ENCODE results near the gene TEX44.

The TEX44 gene

DNA sequence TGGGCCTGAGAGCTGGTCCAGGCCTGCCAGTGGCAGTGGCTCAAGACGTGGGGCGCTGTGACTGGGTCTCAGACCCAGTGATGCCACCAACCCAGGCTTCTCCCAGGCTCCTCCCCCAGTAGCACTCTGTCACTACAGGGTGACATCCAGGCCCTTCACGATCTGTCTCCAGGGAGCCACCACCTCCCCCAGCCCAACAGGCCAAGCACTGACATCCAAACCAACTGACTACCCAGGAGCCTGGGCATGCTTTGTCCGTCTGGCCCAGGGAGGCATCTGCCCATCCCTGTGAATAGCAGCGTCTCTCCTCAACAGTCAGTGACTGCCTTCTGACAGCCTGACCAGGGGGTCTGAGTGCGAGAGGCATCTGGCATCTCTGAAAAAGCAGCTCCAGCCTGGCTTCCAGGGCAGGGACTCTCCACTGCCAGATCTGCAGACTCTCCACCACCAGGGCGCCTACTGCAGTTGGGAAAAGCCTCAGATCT, 13.0 kb downstream of the TEX44 start:
- H3K4me1 Mint-ChIP-seq: peaks cover 15% of the 10 kb centered on the region
- no peaks in the 10 kb centered on the region for H3K9me3 Mint-ChIP-seq
- H3K4me3 Mint-ChIP-seq: peak overlapping the region; percentile 67
- ATAC-seq (ENCODE audit: low read depth) (no peak), DNase-seq (ENCODE audit: low spot score in 2 of 2) (no peak)
- no peaks in the 10 kb centered on the region for H3K36me3 Mint-ChIP-seq
- H3K27me3 Mint-ChIP-seq: no peaks in the 10 kb centered on the region
- peak overlapping the region; percentile 97 for H3K27ac Mint-ChIP-seq

DNA sequence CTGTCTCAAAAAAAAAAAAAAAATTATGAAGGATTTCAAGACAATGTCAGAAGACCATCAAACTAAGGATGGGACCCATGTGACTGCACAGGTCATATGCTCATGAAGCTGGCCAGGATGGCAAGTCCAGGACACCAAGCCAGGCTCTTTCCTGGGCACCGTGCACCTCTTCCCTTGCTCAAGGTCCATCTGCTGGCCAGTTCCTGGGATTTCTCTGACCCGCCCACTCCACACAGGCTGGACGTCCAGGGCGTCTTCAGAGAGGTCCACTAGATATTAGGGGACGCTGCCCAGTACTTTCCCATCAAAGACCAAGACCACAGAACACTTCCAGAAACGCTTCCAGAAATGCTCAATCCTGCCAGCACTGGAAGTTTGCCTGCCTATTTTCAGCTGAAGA, 14.3 kb downstream of the TEX44 start:
- ATAC-seq (ENCODE audit: low read depth) (no peak), DNase-seq (ENCODE audit: low spot score in 2 of 2) (no peak)
- no peaks in the 10 kb centered on the region for H3K27me3 Mint-ChIP-seq
- H3K4me3 Mint-ChIP-seq: no peak overlapping the region
- H3K4me1 Mint-ChIP-seq: peaks cover 15% of the 10 kb centered on the region
- H3K9me3 Mint-ChIP-seq: no peaks in the 10 kb centered on the region
- no peaks in the 10 kb centered on the region for H3K36me3 Mint-ChIP-seq
- peak overlapping the region; percentile 97 for H3K27ac Mint-ChIP-seq

DNA sequence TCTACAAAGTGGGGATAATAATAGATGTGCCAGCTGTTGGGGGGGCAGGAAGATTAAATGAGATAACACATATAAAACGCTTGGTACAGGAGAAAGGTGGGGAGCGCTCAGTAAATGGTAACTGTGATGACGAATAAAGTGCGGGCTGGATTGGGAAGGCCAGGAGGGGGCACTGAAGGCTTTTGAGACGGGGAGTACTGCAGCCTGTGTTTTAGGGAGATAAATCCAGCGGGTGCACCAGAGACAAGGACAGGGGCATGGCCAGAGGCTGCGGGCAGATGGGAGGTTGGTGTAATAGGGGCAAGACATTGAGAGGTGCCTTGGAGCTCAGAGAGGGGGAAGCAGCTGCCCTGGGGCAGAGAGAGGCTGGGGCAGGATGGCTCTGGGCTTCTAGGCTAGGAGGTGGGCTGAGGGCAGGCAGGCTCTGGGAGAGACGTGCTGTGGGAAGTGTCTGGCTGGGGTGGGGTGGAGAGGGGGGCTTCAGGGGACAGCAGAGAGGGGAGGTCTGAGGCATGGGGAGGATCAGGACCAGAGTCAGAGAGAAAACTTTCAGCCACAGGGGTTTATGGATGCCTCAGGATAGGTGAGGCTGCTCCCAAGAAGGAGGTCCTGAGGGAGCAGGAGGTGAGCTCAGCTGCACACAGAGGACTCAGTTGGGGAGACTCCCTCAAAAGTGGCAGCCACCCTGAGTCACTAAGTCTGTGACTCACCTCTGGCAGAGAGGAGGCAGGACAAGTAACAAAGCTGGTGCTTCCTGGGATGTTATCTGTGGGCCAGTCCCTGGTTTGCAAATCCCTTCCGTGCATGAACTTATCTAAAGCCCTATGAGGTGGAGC, 18.8 kb downstream of the TEX44 start:
- Mint-ChIP-seq H3K27ac (peak overlapping the region; percentile 97), H3K4me1 (peaks cover 25% of the 10 kb centered on the region), H3K4me3 (no peak overlapping the region), H3K9me3 (no peaks in the 10 kb centered on the region), H3K36me3 (no peaks in the 10 kb centered on the region), H3K27me3 (no peaks in the 10 kb centered on the region)
- DNase-seq (ENCODE audit: low spot score in 2 of 2): no peak
- no peak for ATAC-seq (ENCODE audit: low read depth)

DNA sequence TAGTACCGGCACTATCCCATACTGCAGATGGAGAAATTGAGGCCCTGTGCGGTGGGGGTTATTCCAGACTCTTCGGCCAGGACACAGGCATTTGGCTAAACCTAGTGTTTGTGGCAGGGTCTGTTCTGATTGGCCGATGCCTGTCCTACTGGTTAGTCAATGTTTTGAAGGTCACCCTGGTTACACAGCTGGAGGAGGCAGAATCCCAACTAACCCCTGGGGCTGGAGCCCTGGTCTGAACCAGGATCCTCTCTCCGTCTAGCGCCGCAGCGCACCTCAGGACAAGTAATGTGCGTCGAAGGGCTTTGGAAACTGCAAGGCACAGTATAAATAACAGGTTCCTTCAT, 19.4 kb downstream of the TEX44 start:
- H3K36me3 Mint-ChIP-seq: no peaks in the 10 kb centered on the region
- H3K9me3 Mint-ChIP-seq: no peaks in the 10 kb centered on the region
- H3K4me3 Mint-ChIP-seq: no peak overlapping the region
- no peaks in the 10 kb centered on the region for H3K27me3 Mint-ChIP-seq
- H3K27ac Mint-ChIP-seq: peak overlapping the region; percentile 97
- ATAC-seq (ENCODE audit: low read depth) (no peak), DNase-seq (ENCODE audit: low spot score in 2 of 2) (no peak)
- peaks cover 26% of the 10 kb centered on the region for H3K4me1 Mint-ChIP-seq

DNA sequence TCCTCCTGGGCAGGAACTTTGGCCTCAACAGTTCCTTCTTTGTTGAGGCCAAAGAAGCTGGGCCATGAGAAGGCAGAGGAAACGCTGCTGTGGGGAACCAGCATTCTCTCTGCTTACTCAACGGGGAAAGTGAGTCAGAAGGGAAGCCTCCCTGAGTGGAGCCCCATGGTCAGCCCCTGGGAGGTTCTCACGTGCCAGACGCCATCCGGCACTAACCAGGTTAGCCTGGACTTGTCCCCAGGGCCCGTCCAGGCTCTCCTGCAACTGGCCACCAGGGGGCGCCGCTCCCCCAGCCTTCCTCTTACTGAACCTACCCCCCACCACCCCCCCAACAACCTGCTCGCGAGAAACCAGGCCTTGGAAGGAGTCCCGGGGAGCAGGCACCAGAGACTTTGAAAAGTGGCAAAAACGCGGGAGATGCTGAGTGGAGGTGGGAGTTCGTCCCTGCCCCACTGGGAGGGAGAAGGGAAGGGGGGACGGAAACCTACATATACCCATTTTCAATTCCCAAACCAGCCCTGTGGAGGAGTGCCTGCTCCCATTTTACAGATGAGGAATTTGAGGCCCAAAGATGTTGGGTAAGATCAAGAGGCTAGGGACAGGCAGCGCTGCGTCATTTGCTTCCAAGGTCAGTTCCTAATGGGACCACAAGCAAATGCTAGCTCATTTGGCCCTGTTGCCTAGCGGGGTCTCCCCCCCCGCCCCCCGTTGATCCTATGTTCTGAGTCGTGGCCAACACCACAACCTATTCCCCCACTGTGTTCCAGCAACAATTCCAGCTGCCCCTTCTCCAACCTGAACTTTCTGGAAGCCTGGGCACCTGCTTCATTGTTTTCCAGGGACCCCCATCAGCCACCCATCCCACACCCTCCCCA, 20.0 kb downstream of the TEX44 start:
- H3K27me3 Mint-ChIP-seq: no peaks in the 10 kb centered on the region
- H3K9me3 Mint-ChIP-seq: no peaks in the 10 kb centered on the region
- DNase-seq (ENCODE audit: low spot score in 2 of 2): peak; percentile 93 to 94
- peak overlapping the region; percentile 87 for H3K4me3 Mint-ChIP-seq
- peaks cover 26% of the 10 kb centered on the region for H3K4me1 Mint-ChIP-seq
- no peaks in the 10 kb centered on the region for H3K36me3 Mint-ChIP-seq
- peak; percentile 44 for ATAC-seq (ENCODE audit: low read depth)
- H3K27ac Mint-ChIP-seq: peak overlapping the region; percentile 97

DNA sequence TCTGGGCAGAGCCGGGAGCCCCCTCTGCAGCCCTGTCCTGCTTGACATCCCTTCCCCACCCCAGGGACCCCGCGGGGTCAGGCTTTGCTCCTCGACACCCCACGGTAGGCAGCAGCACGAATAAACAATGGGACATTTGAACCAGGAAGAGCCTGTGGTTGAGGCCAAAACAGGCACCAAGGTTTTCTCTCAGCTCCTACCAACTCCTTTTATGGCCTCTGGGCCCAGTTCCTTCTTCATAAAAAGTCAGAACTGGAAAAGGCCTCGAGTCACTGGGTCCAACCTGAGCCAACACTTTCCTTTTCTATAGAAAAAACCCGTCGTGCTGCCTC, 20.6 kb downstream of the TEX44 start:
- DNase-seq (ENCODE audit: low spot score in 2 of 2) (no peak), ATAC-seq (ENCODE audit: low read depth) (no peak)
- Mint-ChIP-seq H3K9me3 (no peaks in the 10 kb centered on the region), H3K36me3 (no peaks in the 10 kb centered on the region), H3K4me3 (peak overlapping the region; percentile 87), H3K27ac (peak overlapping the region; percentile 97), H3K27me3 (no peaks in the 10 kb centered on the region), H3K4me1 (peaks cover 26% of the 10 kb centered on the region)

DNA sequence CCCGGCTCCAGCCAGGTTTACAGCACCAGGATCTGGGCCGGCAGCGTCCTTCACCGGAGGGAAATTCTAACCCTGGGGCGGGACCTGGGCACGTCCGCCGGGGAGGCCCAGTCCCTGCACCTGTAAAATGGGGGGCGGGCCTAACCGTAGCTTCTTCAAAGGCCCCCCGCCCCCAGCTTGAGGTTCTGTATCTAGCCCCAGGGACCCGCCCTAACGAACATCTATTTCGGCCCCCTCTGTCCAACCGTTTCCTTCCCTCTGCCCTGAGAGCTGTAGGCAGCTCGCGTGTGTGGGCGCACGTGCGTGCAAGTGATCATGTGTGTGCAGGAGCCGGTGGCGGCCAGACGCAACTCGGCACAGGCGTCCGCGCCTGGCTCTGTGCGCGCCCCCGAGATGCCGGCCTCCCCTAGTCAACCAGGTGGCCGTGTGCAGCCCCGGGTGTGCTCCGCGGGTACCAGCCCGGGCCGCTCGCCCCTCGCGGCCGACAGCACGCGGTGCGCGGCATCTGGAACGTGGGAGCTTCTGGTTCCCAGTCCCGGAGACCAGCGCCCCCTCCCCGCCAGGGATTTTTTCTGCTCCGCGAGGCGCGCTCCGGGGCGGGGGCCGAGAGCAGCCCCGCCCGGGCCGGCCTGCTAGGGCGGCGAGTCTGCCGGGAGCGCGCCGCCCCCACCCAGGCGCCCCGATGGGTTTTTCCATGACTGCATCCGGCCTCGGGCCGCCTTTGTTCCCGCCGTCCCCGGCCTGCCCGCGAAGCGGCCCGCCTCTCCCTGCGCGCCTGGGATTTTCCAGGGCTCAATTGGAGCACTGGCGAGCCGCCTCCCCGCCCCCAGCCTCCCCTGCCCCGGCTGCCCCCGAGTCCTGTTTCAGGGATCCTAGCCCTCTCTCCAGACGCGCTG, 21.2 kb downstream of the TEX44 start:
- Mint-ChIP-seq H3K9me3 (no peaks in the 10 kb centered on the region), H3K36me3 (no peaks in the 10 kb centered on the region), H3K4me1 (peaks cover 26% of the 10 kb centered on the region), H3K4me3 (peak overlapping the region; percentile 93), H3K27me3 (no peaks in the 10 kb centered on the region), H3K27ac (peak overlapping the region; percentile 97)
- peak; percentile 81 for DNase-seq (ENCODE audit: low spot score in 2 of 2)
- ATAC-seq (ENCODE audit: low read depth): peak; percentile 76

DNA sequence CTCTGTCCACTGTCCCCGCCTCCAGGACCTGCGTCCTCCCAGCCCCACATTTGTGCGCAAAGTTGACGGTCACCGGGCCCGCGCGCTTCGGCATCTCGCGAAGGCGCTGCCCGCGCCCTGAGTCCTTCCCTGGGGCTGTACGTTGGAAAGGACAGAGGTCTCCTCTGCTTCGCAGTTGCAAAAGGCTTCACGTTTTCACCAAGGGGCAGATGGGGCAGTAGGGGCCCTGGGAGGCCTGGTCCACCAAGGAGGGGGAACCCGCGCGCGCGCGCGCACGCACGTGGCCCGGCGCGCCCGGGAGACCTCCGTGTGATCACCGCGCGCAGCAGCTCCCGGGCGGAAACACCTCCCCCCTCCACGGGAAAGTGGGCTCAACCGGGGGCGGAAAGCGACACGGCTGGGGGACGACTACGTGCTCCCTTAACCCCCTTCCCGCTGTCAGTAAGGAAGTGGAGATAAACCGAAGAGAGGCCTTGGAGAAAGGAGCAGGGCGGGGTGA, 21.9 kb downstream of the TEX44 start:
- peaks cover 26% of the 10 kb centered on the region for H3K4me1 Mint-ChIP-seq
- H3K27me3 Mint-ChIP-seq: no peaks in the 10 kb centered on the region
- peak; percentile 44 to 65 for DNase-seq (ENCODE audit: low spot score in 2 of 2)
- no peaks in the 10 kb centered on the region for H3K36me3 Mint-ChIP-seq
- H3K4me3 Mint-ChIP-seq: peak overlapping the region; percentile 93
- no peak for ATAC-seq (ENCODE audit: low read depth)
- no peaks in the 10 kb centered on the region for H3K9me3 Mint-ChIP-seq
- peak overlapping the region; percentile 97 for H3K27ac Mint-ChIP-seq

DNA sequence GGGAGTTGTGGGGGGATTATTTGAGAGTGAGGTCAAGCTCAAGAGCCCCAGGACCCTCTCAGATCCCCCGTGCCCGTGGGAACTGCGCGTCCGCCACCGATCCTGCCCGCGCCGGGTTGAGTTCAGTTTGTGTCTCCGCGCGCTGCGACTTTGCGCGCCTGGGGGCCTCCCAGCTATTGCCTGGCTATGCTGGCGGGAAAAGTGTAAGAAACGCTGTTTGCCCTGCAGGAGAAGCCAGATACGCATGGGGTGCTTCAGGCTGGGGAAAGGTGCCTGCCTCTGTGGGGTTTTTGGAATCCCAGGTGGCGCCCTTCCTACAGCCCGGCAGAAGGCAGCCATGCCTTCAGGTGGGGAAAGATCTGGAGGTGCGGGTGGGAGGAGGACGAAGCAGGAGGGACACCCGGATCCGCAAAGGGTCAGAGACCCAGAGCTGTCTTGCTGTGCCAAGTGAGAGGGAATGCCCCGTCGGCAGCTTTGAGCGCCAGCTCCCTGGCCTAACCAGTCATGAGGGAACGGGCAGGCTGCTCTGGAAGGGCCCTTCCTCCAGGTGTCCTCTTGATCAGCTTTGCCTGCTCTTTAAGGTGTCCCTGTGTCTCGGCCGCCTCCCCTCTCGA, 22.5 kb downstream of the TEX44 start:
- no peaks in the 10 kb centered on the region for H3K9me3 Mint-ChIP-seq
- H3K27ac Mint-ChIP-seq: peak overlapping the region; percentile 97
- H3K27me3 Mint-ChIP-seq: no peaks in the 10 kb centered on the region
- ATAC-seq (ENCODE audit: low read depth): no peak
- peaks cover 26% of the 10 kb centered on the region for H3K4me1 Mint-ChIP-seq
- DNase-seq (ENCODE audit: low spot score in 2 of 2): peak in 1 of 2 donors; percentile 21
- no peaks in the 10 kb centered on the region for H3K36me3 Mint-ChIP-seq
- peak overlapping the region; percentile 93 for H3K4me3 Mint-ChIP-seq

DNA sequence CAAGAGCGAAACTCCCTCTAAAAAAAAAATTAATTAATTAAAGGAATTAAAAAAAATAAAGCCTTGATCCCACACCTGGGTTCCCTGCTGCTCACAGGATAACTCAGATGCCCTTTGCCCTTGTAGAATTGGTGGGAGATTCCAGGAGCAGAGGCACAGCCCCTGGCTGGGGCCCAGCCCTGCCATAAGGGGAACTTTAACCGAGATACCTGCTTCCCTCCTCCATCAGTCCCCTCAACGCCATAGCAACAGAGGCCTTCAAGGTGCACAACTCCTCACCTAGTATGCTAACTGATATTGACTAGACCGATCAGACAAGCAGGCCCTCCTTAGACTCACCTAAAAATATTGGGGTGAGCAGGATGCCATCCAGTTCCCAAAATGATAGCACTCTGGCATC, 23.6 kb downstream of the TEX44 start:
- Mint-ChIP-seq H3K4me1 (peaks cover 23% of the 10 kb centered on the region), H3K27me3 (no peaks in the 10 kb centered on the region), H3K36me3 (no peaks in the 10 kb centered on the region), H3K4me3 (peak overlapping the region; percentile 25), H3K9me3 (no peaks in the 10 kb centered on the region), H3K27ac (peak overlapping the region; percentile 80)
- DNase-seq (ENCODE audit: low spot score in 2 of 2) (no peak), ATAC-seq (ENCODE audit: low read depth) (no peak)

DNA sequence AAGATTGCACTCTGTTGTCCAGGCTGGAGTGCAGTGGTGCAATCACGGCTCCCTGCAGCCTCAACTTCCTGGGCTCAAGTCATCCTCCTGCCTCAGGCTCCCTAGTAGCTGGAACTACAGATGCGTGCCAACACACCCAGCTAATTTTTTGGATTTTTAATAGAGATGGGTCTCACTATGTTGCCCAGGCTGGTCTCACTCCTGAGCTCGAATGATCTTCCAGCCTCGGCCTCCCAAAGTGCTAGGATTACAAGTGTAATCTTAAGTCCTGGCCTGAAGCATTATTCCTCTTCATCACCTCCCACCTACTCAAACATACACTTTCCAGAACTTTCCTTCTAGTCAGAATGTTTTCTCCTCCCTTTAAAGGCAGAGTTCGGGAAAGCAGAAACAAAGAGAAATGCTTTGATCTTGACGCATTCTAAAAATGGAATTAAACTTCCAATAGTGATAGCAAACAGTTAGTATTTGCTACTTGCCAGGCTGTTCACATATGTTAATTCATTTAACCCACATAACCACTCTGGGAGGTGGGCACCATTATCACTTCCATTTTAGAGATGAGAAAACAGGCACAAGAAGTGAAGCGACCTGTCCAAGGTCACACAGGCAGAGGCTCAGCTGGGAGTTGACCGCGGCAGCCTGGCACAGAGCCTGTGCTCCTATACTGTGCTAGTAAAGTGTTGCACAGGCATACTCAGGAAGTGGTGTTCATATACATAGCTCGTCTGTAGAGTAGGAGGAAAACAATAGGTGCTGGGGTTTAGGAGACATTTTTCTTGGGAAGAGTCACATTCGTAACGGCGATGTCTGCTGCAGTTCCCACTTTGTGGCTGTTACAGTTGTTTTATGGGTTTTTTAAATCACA, 24.6 kb downstream of the TEX44 start:
- H3K27ac Mint-ChIP-seq: peak overlapping the region; percentile 80
- H3K36me3 Mint-ChIP-seq: no peaks in the 10 kb centered on the region
- H3K4me3 Mint-ChIP-seq: no peak overlapping the region
- peaks cover 19% of the 10 kb centered on the region for H3K4me1 Mint-ChIP-seq
- DNase-seq (ENCODE audit: low spot score in 2 of 2) (no peak), ATAC-seq (ENCODE audit: low read depth) (no peak)
- no peaks in the 10 kb centered on the region for H3K9me3 Mint-ChIP-seq
- H3K27me3 Mint-ChIP-seq: no peaks in the 10 kb centered on the region

DNA sequence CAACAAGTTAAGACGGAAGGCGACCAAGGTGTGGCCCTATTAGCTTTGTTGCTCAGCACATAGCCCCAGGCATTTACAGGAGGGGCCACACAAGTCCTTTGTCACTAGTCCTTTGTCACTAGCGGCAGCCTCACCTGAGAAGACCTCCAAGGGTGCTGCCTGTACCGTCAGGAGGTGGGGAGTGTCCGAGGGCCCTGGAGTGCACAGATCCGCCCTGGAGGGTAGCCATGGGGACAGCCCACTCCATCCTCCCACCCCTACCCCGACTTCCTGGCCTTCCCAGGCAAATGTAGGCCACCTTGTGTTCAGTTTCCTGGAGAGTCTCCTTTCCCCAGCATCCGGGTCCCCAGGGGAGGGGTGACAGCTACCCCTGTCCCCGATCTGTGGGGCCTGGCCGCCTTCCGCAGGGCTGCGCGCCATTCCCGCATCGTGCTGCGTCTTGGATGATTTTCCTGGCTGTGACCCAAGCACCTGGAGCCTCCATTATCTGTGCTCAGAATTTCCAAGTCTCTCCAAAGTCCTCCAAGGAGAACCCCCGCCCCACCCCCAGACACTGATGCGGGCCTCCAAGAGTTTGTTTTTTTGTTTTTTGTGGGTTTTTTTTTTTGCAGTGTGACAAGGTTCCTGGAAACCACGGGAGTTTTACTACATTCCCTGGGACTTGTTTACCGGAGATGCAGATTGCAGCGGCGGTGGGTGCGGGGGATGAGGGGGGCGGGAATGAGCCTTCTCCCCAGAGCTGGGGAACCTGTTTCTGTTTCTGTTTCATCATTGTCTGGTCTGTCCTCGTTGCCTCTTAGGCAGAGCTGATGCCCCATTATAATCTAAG, 28.6 kb downstream of the TEX44 start:
- ATAC-seq (ENCODE audit: low read depth): peak; percentile 46

More for the DNA sequence above, 28.6 kb downstream of the TEX44 start:
- H3K4me3 Mint-ChIP-seq: no peak overlapping the region
- H3K9me3 Mint-ChIP-seq: no peaks in the 10 kb centered on the region
- no peak overlapping the region for H3K27ac Mint-ChIP-seq
- peaks cover 3% of the 10 kb centered on the region for H3K4me1 Mint-ChIP-seq
- H3K27me3 Mint-ChIP-seq: no peaks in the 10 kb centered on the region
- DNase-seq (ENCODE audit: low spot score in 2 of 2): no peak
- no peaks in the 10 kb centered on the region for H3K36me3 Mint-ChIP-seq

Data from memory B cell (primary cell).